GM12878 (cell line): ENCODE results near the gene ADGRD1. TPM values are rescaled to one million over a fixed set of nuclear protein-coding genes. Genes with fewer than 3 reads are reported as not detected.

Experiments used
- ATAC-seq: fragments of 200-7000 bp; cut with Tn5 transposase; 3 replicates; pipeline ENCODE4 v1.9.1; 2020; ENCODE audit warnings: mild to moderate bottlenecking, moderate library complexity
- BruUV-seq: library from RNA; stranded (reverse); fragments of 400-500 nt; replicated peaks from 2 replicates; lab custom pipeline; 2021; lab: Mats Ljungman, UMichigan
- CTCF ChIA-PET: fragments of 300-600 bp; sonication (Branson Sonifier 250); formaldehyde crosslinking; extraction: SDS; loops from one replicate; lab custom pipeline; 2021; ENCODE audit warnings: inconsistent platforms; lab: Yijun Ruan, JAX
- POLR2A ChIA-PET: fragments of 350-600 bp; formaldehyde crosslinking; extraction: SDS; loops from one replicate; lab custom pipeline; 2021; ENCODE audit warnings: inconsistent platforms; lab: Charles Lee
- RAD21 ChIA-PET: fragments of 300-600 bp; sonication (Branson Sonifier 250); formaldehyde crosslinking; loops from one replicate; lab custom pipeline; 2023; ENCODE audit warnings: antibody characterized with exemption; ENCODE audit not compliant: unreplicated experiment; lab: Charles Lee
- SMC1A ChIA-PET: fragments of 300-600 bp; sonication (Branson Sonifier 250); formaldehyde crosslinking; loops from one replicate; lab custom pipeline; 2023; ENCODE audit not compliant: unreplicated experiment, uncharacterized antibody; lab: Charles Lee
- DNase-seq: peaks from one replicate; pipeline ENCODE4 v3.0.0-alpha.2; 2011; ENCODE audit warnings: low read depth, low spot score
- FAIRE-seq: peaks from 3 replicates; lab custom pipeline; 2011; peaks lifted over from hg19 to GRCh38; lab: Jason Lieb, UNC
- H2AFZ ChIP-seq: 2 replicates; pipeline ENCODE4 v1.6.0; 2011; ENCODE audit warnings: low read depth, low read length, control low read depth; ENCODE audit not compliant: control insufficient read depth
- H3K27ac ChIP-seq: 2 replicates; pipeline ENCODE4 v1.5.1; 2011; ENCODE audit warnings: control low read depth; ENCODE audit not compliant: control insufficient read depth, insufficient read depth
- H3K27me3 ChIP-seq, 2 experiments: replicated peaks in 1 of 2; 2 replicates each; pipeline versions ENCODE4 v1.6.0 to v1.6.1; 2011; ENCODE audit warnings: low read length in 1 of 2; ENCODE audit not compliant: control insufficient read depth in 2 of 2, insufficient read depth in 2 of 2
- H3K36me3 ChIP-seq, 2 experiments: 2 replicates each; pipeline ENCODE4 v1.5.1; 2011; ENCODE audit warnings: low read length in 1 of 2; ENCODE audit not compliant: control insufficient read depth in 2 of 2, insufficient read depth in 2 of 2
- H3K4me1 ChIP-seq: 2 replicates; pipeline ENCODE4 v1.6.1; 2011; ENCODE audit warnings: mild to moderate bottlenecking, low read length, moderate library complexity, mixed read lengths; ENCODE audit not compliant: control insufficient read depth, insufficient read depth
- H3K4me2 ChIP-seq: 2 replicates; pipeline ENCODE4 v1.6.0; 2011; ENCODE audit warnings: control low read depth; ENCODE audit not compliant: control insufficient read depth, insufficient read depth
- H3K4me3 ChIP-seq: fragments of 200-600 bp; sonication (generic); 2 replicates; pipeline ENCODE4 v1.5.1; 2016
- H3K79me2 ChIP-seq: 2 replicates; pipeline ENCODE4 v1.6.0; 2011; ENCODE audit warnings: low read length; ENCODE audit not compliant: control insufficient read depth, insufficient read depth
- H3K9ac ChIP-seq: 2 replicates; pipeline ENCODE4 v1.8.0; 2011; ENCODE audit warnings: low read length, control low read depth, mixed read lengths; ENCODE audit not compliant: control insufficient read depth, insufficient read depth
- H3K9me3 ChIP-seq: replicated peaks from 3 replicates; pipeline ENCODE4 v1.5.1; 2011; ENCODE audit warnings: mild to moderate bottlenecking, low read length; ENCODE audit not compliant: control insufficient read depth, insufficient read depth
- H4K20me1 ChIP-seq: 2 replicates; pipeline ENCODE4 v1.6.0; 2011; ENCODE audit not compliant: control insufficient read depth, insufficient read depth
- E2F4 ChIP-seq: IDR thresholded peaks from 2 replicates; pipeline ENCODE4 v1.6.1; 2012; ENCODE audit warnings: low read depth, low read length, improper control_type of control experiment
- GATAD2B ChIP-seq: fragments of 450-650 bp; conservative IDR thresholded peaks from 2 replicates; pipeline ENCODE4 v1.6.1; 2017; ENCODE audit warnings: low read depth, mild to moderate bottlenecking, moderate library complexity
- NFXL1 ChIP-seq: fragments of 450-650 bp; IDR thresholded peaks from 2 replicates; pipeline ENCODE4 v1.6.1; 2017; ENCODE audit warnings: antibody characterized with exemption, mild to moderate bottlenecking, borderline replicate concordance
- NFYB ChIP-seq: IDR thresholded peaks from 2 replicates; pipeline ENCODE4 v1.6.1; 2011; ENCODE audit warnings: low read depth, mild to moderate bottlenecking, low read length, improper control_type of control experiment, moderate library complexity; ENCODE audit not compliant: insufficient read depth
- NR2F1 ChIP-seq: fragments of 450-650 bp; conservative IDR thresholded peaks from 2 replicates; pipeline ENCODE4 v1.6.1; 2017; ENCODE audit warnings: mild to moderate bottlenecking
- NRF1 ChIP-seq: conservative IDR thresholded peaks from 2 replicates; pipeline ENCODE4 v1.6.1; 2011; ENCODE audit warnings: mild to moderate bottlenecking, low read depth, low read length, improper control_type of control experiment
- PKNOX1 ChIP-seq: fragments of 450-650 bp; IDR thresholded peaks from 2 replicates; pipeline ENCODE4 v1.6.1; 2016; ENCODE audit warnings: mild to moderate bottlenecking
- RBBP5 ChIP-seq: fragments of 200-600 bp; sonication (generic); conservative IDR thresholded peaks from 2 replicates; pipeline ENCODE4 v1.6.1; 2016
- ZNF687 ChIP-seq: fragments of 450-650 bp; IDR thresholded peaks from 2 replicates; pipeline ENCODE4 v1.6.1; 2017; ENCODE audit warnings: mild to moderate bottlenecking, moderate library complexity
- WGBS: methylation state at CpG from one replicate; pipeline ENCODE4 v1.1.6; 2016; ENCODE audit warnings: low lambda C conversion rate; ENCODE audit not compliant: insufficient replicate concordance, insufficient coverage; ENCODE audit errors: missing lambda C conversion rate; 5-methylcytosine and 5-hydroxymethylcytosine counted together
- in situ Hi-C: fragments of 300-500 bp; cut with MboI; formaldehyde crosslinking; loops from 9 replicates; pipeline ENCODE4 v1.14.3; 2018; ENCODE audit warnings: mixed read lengths
- intact Hi-C: fragments of 100-400 bp; cut with micrococcal nuclease; formaldehyde crosslinking; loops from one replicate; pipeline ENCODE4 v1.14.2; 2022; ENCODE audit not compliant: unreplicated experiment
- polyA plus RNA-seq, 11 experiments: library from polyadenylated mRNA; depleted of rRNA in 4 of 11; unstranded in 6 of 11; stranded (reverse) in 5 of 11; fragments of >200 nt; fragmentation: Nextera tagmentation in 4 of 11; fragmentation: Illumina TruSeq in 1 of 11; extraction: Ambion mirVana in 4 of 11; extraction: Trizol in 1 of 11; gene quantifications; 1 replicate in 1 of 11; 2 replicates in 10 of 11; pipeline versions ENCODE4 v1.2.1 to v1.2.3, GENCODE V29; 2011 to 2016; ENCODE audit warnings: inconsistent platforms in 2 of 11, missing spikeins in 2 of 11, low read depth in 1 of 11
- total RNA-seq, 4 experiments: library from RNA; depleted of rRNA in 3 of 4; stranded (reverse); fragments of >200 nt in 3 of 4; fragmentation: Illumina TruSeq in 1 of 4; extraction: Trizol in 1 of 4; gene quantifications; 2 replicates each; pipeline versions ENCODE4 v1.2.1 to v1.2.3, GENCODE V29; 2013 to 2021

The ADGRD1 gene
- total and polyA plus RNA-seq, 10 of the 15 experiments (the other 5 are each of a cell fraction or from before 2014, with no cell fraction given) = 0.15 to 12.7 (median 1.2) TPM

- H2AFZ ChIP-seq = no peak overlapping the region
- WGBS = 56% methylated on average over 11 of the region's 11 CpGs
Measured at GRCh38 chr12:131089531-131090273, 136.0 kb downstream of the ADGRD1 start.

More at GRCh38 chr12:131089531-131090273, 136.0 kb downstream of the ADGRD1 start:
- no peak overlapping the region for H3K9ac ChIP-seq
- TF ChIP-seq ZNF687 = 0 out of 2 replicates have a peak, but pooled peaks have one; percentile 32
- TF ChIP-seq NRF1 = no peak
- 0 out of 2 replicates have a peak, but pooled peaks have one; percentile 40 for TF ChIP-seq GATAD2B
- no peak for TF ChIP-seq E2F4
- no peak for TF ChIP-seq RBBP5
- TF ChIP-seq NR2F1 = no peak
- TF ChIP-seq NFYB = no peak
- TF ChIP-seq PKNOX1 = peak; percentile 26; the same call in 1 of the 2 replicates
- peak; percentile 100 for TF ChIP-seq NFXL1
- TF ChIP-seq, all 136 proteins: peak for 4
- intact Hi-C loops (no loop called here), in situ Hi-C loops (no loop called here)
- H3K4me3 ChIP-seq = no peak overlapping the region
- ChIA-PET POLR2A (no interaction called here), CTCF (no interaction called here), RAD21 (no interaction called here), SMC1A (interaction anchor here (1.3 kb wide), 1 partner anchor 110 kb away, joined by 3 read pairs; no protein-coding TSS in a partner anchor)
- no peak overlapping the region for H3K27ac ChIP-seq
- no peaks in the 10 kb centered on the region for H3K27me3 ChIP-seq
- H3K9me3 ChIP-seq = no peaks in the 10 kb centered on the region
- no peak for ATAC-seq
- FAIRE-seq = no peak
- BruUV-seq = no TSS peak
- DNase-seq = no peak
- H3K4me1 ChIP-seq = peaks cover 46% of the 10 kb centered on the region
- no peaks in the 10 kb centered on the region for H4K20me1 ChIP-seq
- no peak overlapping the region for H3K4me2 ChIP-seq
- H3K36me3 ChIP-seq = no peaks in the 10 kb centered on the region
- no peaks in the 10 kb centered on the region for H3K79me2 ChIP-seq
